ENCODE measurements around the gene SLC35E3. TPM values are rescaled to one million over a fixed set of nuclear protein-coding genes. Genes with fewer than 3 reads are reported as not detected.
"Not testable (repeated sequence)": the region's sequence is repeated elsewhere in the genome, so short reads cannot be mapped to it uniquely, and the experiment has no call there.

Gene SLC35E3
- total RNA-seq, 6 experiments from 2014 or later = 2.4 to 7.7 (median 6.7) TPM

DNA sequence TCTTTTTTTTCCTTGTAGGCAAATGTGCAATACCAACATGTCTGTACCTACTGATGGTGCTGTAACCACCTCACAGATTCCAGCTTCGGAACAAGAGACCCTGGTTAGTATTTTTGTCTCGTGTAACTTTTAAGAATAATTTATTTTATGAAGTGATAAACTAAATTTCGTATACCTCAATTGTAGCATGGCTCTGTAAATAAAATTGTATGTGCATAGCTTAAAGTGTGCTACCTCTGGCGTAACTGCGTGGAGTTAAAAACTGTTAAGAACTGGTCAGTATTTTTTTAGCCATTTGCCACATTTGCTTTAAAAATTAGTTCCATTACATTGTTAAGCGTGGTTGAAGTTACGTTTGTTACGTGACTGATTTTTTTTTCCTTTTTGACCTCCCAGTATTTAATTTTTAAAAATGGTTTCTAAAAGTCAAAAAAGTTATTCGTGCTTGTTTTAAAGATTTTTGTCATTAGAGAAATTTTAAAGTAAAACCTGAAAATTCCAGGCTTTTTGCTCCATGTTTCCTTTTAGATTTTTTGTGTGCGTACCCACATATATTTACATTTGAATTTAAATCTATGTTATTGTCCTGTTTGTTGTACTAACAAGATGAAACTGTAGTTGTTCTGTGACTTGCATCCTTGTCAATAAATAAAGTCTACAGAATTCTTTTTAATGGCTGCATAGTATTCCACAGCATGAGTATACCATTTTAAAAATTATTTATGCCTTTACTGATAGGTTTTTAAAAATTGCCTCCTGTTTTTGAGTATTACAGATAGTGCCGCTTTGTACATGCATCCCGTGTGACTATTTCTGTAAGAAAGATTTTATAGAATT lies 63.4 kb downstream of the SLC35E3 start:
- Histone ChIP-seq H3K4me3 (peak overlapping the region; percentile 70 to 89 (median 79)), H3K9me3 (no peaks in the 10 kb centered on the region), H3K27ac (peak overlapping the region; percentile 99 to 100 (median 99)), H3K27me3 (no peaks in the 10 kb centered on the region), H3K36me3 (peaks cover 4 to 20% (median 11%) of the 10 kb centered on the region in 4 donors), H3K4me1 (peaks cover 0 to 29% (median 5%) of the 10 kb centered on the region in 4 donors)
- intact Hi-C loops (cut with DNase I) = no loop called here
- no peak for DNase-seq
- no peak for TF ChIP-seq POLR2A (IDR thresholded peaks at IDR 0.05)
- TF ChIP-seq, protein P1, sequence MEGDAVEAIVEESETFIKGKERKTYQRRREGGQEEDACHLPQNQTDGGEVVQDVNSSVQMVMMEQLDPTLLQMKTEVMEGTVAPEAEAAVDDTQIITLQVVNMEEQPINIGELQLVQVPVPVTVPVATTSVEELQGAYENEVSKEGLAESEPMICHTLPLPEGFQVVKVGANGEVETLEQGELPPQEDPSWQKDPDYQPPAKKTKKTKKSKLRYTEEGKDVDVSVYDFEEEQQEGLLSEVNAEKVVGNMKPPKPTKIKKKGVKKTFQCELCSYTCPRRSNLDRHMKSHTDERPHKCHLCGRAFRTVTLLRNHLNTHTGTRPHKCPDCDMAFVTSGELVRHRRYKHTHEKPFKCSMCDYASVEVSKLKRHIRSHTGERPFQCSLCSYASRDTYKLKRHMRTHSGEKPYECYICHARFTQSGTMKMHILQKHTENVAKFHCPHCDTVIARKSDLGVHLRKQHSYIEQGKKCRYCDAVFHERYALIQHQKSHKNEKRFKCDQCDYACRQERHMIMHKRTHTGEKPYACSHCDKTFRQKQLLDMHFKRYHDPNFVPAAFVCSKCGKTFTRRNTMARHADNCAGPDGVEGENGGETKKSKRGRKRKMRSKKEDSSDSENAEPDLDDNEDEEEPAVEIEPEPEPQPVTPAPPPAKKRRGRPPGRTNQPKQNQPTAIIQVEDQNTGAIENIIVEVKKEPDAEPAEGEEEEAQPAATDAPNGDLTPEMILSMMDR (IDR thresholded peaks at IDR 0.05) = no peak
- ATAC-seq = no peak
- 52% methylated on average over 12 of the region's 12 CpGs for WGBS (ENCODE audit: insufficient coverage, low coverage, low lambda C conversion rate, missing lambda C conversion rate)

GRCh38 chr12:68810027-68810389 lies 64.0 kb downstream of the SLC35E3 start:
- peaks cover 0 to 35% (median 5%) of the 10 kb centered on the region in 4 donors for H3K4me1 ChIP-seq
- H3K9me3 ChIP-seq; intact Hi-C loops (cut with DNase I); DNase-seq; ATAC-seq; H3K27ac ChIP-seq; H3K27me3 ChIP-seq: not testable (repeated sequence)
- H3K4me3 ChIP-seq = peak overlapping the region in 1 of 3 donors; percentile 79
- 89% methylated on average over 11 of the region's 13 CpGs for WGBS (ENCODE audit: insufficient coverage, low coverage, low lambda C conversion rate, missing lambda C conversion rate)
- H3K36me3 ChIP-seq = peaks cover 6 to 26% (median 14%) of the 10 kb centered on the region in 4 donors

DNA sequence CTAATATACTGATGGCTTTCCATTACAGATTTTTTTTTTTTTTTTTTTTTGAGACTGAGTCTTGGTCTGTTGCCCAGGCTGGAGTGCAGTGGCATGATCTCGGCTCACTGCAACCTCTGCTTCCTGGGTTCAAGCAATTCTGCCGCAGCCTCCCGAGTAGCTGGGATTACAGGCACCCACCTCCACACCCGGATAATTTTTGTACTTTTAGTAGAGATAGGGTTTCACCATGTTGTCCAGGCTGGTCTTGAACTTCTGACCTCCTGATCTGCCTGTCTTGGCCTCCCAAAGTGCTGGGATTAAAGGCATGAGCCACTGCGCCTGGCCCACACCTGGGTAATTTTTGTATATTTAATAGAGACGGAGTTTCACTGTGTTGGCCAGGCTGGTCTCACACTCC lies 65.6 kb downstream of the SLC35E3 start:
- intact Hi-C loops (cut with DNase I) = not testable (repeated sequence)

GRCh38 chr12:68812553-68813241 lies 66.7 kb downstream of the SLC35E3 start:
- H3K9me3 ChIP-seq = no peaks in the 10 kb centered on the region
- ATAC-seq (no peak), DNase-seq (no peak)
- TF ChIP-seq POLR2A (IDR thresholded peaks at IDR 0.05) = no peak
- TF ChIP-seq, protein P1 (IDR thresholded peaks at IDR 0.05) = no peak
- H3K4me3 ChIP-seq = no peak overlapping the region
- H3K36me3 ChIP-seq = peaks cover 6 to 52% (median 28%) of the 10 kb centered on the region in 4 donors
- intact Hi-C loops (cut with DNase I) = no loop called here
- WGBS (ENCODE audit: insufficient coverage, low coverage, low lambda C conversion rate, missing lambda C conversion rate) = 63% methylated on average over 1 of the region's 1 CpG
- H3K27ac ChIP-seq = peak overlapping the region in 1 of 3 donors; percentile 33
- peaks cover 0 to 41% (median 5%) of the 10 kb centered on the region in 4 donors for H3K4me1 ChIP-seq
- H3K27me3 ChIP-seq = no peaks in the 10 kb centered on the region

More for the DNA sequence above, 65.6 kb downstream of the SLC35E3 start:
- not testable (repeated sequence) for H3K4me3 ChIP-seq, H3K9me3 ChIP-seq, DNase-seq, ATAC-seq, H3K27me3 ChIP-seq
- Histone ChIP-seq H3K27ac (peak overlapping the region in 1 of 3 donors; percentile 1), H3K36me3 (peaks cover 6 to 41% (median 21%) of the 10 kb centered on the region in 4 donors), H3K4me1 (peaks cover 0 to 41% (median 5%) of the 10 kb centered on the region in 4 donors)
- WGBS (ENCODE audit: insufficient coverage, low coverage, low lambda C conversion rate, missing lambda C conversion rate) = 42% methylated on average over 6 of the region's 6 CpGs

DNA sequence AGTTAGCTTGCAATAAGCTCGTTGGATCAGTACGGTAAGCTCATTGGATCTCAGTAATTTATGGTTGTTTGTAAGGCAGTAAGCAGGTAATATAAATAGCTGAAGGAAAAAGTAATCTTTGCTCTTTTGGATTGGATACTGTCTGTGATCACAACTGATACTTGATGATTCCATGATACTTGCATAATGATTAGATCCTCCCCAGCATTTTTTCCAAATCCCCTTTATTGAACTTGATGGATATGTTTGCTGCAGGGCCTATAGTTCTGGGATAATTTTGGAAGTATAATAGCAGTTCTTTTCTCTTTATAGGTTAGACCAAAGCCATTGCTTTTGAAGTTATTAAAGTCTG lies 67.2 kb downstream of the SLC35E3 start:
- H3K9me3 ChIP-seq = no peaks in the 10 kb centered on the region
- peaks cover 6 to 57% (median 32%) of the 10 kb centered on the region in 4 donors for H3K36me3 ChIP-seq
- peaks cover 0 to 41% (median 5%) of the 10 kb centered on the region in 4 donors for H3K4me1 ChIP-seq
- ATAC-seq (no peak), DNase-seq (no peak)
- 88% methylated on average over 2 of the region's 2 CpGs for WGBS (ENCODE audit: insufficient coverage, low coverage, low lambda C conversion rate, missing lambda C conversion rate)
- no peak overlapping the region for H3K4me3 ChIP-seq
- intact Hi-C loops (cut with DNase I) = no loop called here
- H3K27me3 ChIP-seq = no peaks in the 10 kb centered on the region
- no peak for TF ChIP-seq POLR2A (IDR thresholded peaks at IDR 0.05)
- TF ChIP-seq, protein P1 (IDR thresholded peaks at IDR 0.05) = no peak
- H3K27ac ChIP-seq = no peak overlapping the region

Data from right lobe of liver (tissue), 6 donors.